Liver (tissue), 9 donors: Measurements from ENCODE around the gene FAM227B. TPM values are rescaled to one million over a fixed set of nuclear protein-coding genes. Genes with fewer than 3 reads are reported as not detected.

Source experiments
- DNase-seq: peaks from one replicate; pipeline ENCODE4 v3.0.0-alpha.2; 2017; ENCODE audit warnings: low spot score
- H3K27ac ChIP-seq, 2 donors: one replicate each; pipeline ENCODE4 v1.7.0; 2013; ENCODE audit warnings: inconsistent platforms in 2 of 2, low read length in 2 of 2, control low read depth in 1 of 2, low read depth in 1 of 2, mild to moderate bottlenecking in 1 of 2
- H3K27me3 ChIP-seq, 4 donors: one replicate each; pipeline versions ENCODE4 v1.6.1 to v1.7.0; 2013; ENCODE audit warnings: low read length in 3 of 4, inconsistent platforms in 1 of 4, mild to moderate bottlenecking in 1 of 4, moderate library complexity in 1 of 4; ENCODE audit not compliant: control insufficient read depth in 4 of 4, insufficient read depth in 4 of 4
- H3K36me3 ChIP-seq, 4 donors: one replicate each; pipeline versions ENCODE4 v1.6.1 to v1.7.0; 2013; ENCODE audit warnings: low read length in 3 of 4, mild to moderate bottlenecking in 3 of 4, low read depth in 1 of 4, moderate library complexity in 1 of 4; ENCODE audit not compliant: control insufficient read depth in 4 of 4, insufficient read depth in 3 of 4
- H3K4me1 ChIP-seq, 4 donors: one replicate each; pipeline versions ENCODE4 v1.6.1 to v1.7.0; 2013; ENCODE audit warnings: low read length in 3 of 4, mild to moderate bottlenecking in 3 of 4, moderate library complexity in 1 of 4; ENCODE audit not compliant: control insufficient read depth in 4 of 4, insufficient read depth in 4 of 4
- H3K4me3 ChIP-seq, 3 donors: one replicate each; pipeline versions ENCODE4 v1.6.1 to v1.7.0; 2013; ENCODE audit warnings: low read length in 3 of 3, control low read depth in 1 of 3, low read depth in 1 of 3, mild to moderate bottlenecking in 1 of 3
- H3K9ac ChIP-seq, 2 donors: one replicate each; pipeline ENCODE4 v1.7.0; 2013; ENCODE audit warnings: low read length in 2 of 2, mild to moderate bottlenecking in 2 of 2, moderate library complexity in 2 of 2, control low read depth in 1 of 2, low read depth in 1 of 2
- H3K9me3 ChIP-seq, 4 donors: one replicate each; pipeline versions ENCODE4 v1.6.1 to v1.7.0; 2013; ENCODE audit warnings: low read length in 3 of 4; ENCODE audit not compliant: control insufficient read depth in 4 of 4
- GABPA ChIP-seq, 2 donors: IDR thresholded peaks in 1 of 2; conservative IDR thresholded peaks in 1 of 2; 2 replicates each; pipeline ENCODE4 v1.6.1; 2016; ENCODE audit warnings: antibody characterized with exemption in 2 of 2, mild to moderate bottlenecking in 1 of 2, moderate library complexity in 1 of 2
- HNF4G ChIP-seq: IDR thresholded peaks from 2 replicates; pipeline ENCODE4 v1.6.1; 2016; ENCODE audit warnings: antibody characterized with exemption
- JUND ChIP-seq, 2 donors: IDR thresholded peaks; 2 replicates each; pipeline ENCODE4 v1.6.1; 2016; ENCODE audit warnings: antibody characterized with exemption in 2 of 2
- MAX ChIP-seq: IDR thresholded peaks from 2 replicates; pipeline ENCODE4 v1.6.1; 2016; ENCODE audit warnings: antibody characterized with exemption
- RAD21 ChIP-seq, 2 donors: IDR thresholded peaks; 2 replicates each; pipeline ENCODE4 v1.6.1; 2016; ENCODE audit warnings: antibody characterized with exemption in 2 of 2, mild to moderate bottlenecking in 2 of 2
- REST ChIP-seq: IDR thresholded peaks from 2 replicates; pipeline ENCODE4 v1.6.1; 2016; ENCODE audit warnings: antibody characterized with exemption, mild to moderate bottlenecking
- SP1 ChIP-seq: IDR thresholded peaks from 2 replicates; pipeline ENCODE4 v1.6.1; 2018; ENCODE audit warnings: antibody characterized with exemption, mild to moderate bottlenecking
- TAF1 ChIP-seq: conservative IDR thresholded peaks from 2 replicates; pipeline ENCODE4 v1.6.1; 2016; ENCODE audit warnings: antibody characterized with exemption, mild to moderate bottlenecking
- YY1 ChIP-seq: IDR thresholded peaks from 2 replicates; pipeline ENCODE4 v1.6.1; 2016; ENCODE audit warnings: antibody characterized with exemption, mild to moderate bottlenecking
- ZBTB33 ChIP-seq: IDR thresholded peaks from 2 replicates; pipeline ENCODE4 v1.6.1; 2016; ENCODE audit warnings: antibody characterized with exemption
- WGBS: extraction: QIAGEN DNeasy Blood & Tissue Kit; methylation state at CpG from one replicate; pipeline ENCODE4 v1.1.7; 2013; 5-methylcytosine and 5-hydroxymethylcytosine counted together
- polyA plus RNA-seq, 2 donors: library from polyadenylated mRNA; stranded (reverse) in 1 of 2; unstranded in 1 of 2; fragments of 200-250 nt in 1 of 2; fragments of >200 nt in 1 of 2; fragmentation: Nextera tagmentation in 1 of 2; extraction: Ambion mirVana in 1 of 2; gene quantifications; one replicate each; pipeline versions ENCODE4 v1.2.1 to v1.2.3, GENCODE V29; 2013 to 2015
- total RNA-seq, 2 donors: library from RNA; depleted of rRNA; stranded (reverse); fragments of >200 nt; gene quantifications; one replicate each; pipeline ENCODE4 v1.2.3, GENCODE V29; 2014
- TF ChIP-seq, protein P1 (sequence below): IDR thresholded peaks from 2 replicates; pipeline ENCODE4 v1.6.1; 2016; ENCODE audit warnings: antibody characterized with exemption
- TF ChIP-seq, protein P2 (sequence below): fragments of 150-350 bp; IDR thresholded peaks from 2 replicates; pipeline ENCODE4 v1.5.1; 2017; ENCODE audit warnings: improper control_type of control experiment, low read depth, low read length; ENCODE audit not compliant: missing input control
- donor health status: healthy.
- donor health status: healthy.
- donor health status: healthy.
- donor health status: healthy.
- donor health status: healthy.

FAM227B gene
- total and polyA plus RNA-seq, 4 donors = 1.3 to 5.1 (median 3.8) TPM

DNA sequence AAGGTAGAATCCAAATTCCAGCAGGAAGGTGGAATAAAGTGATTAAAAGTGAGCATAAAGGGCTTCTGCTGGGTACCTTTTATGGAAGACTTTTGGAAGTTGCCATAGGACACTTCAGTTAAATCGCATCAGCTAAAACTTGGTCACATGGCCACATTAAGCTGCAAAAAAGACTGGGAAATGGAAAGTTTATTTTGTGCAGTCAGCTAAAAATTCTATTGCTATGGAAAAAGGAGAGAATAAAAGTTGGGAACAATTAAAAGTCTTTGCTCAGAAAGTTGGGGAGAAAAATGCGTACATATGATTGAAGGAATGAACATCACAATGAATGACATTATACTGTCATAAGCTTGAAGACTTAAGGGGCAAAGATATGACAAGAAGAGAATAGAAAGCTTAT is 148.3 kb downstream of the FAM227B start:
- peaks cover 0 to 11% (median 2%) of the 10 kb centered on the region in 4 donors for H3K4me1 ChIP-seq
- WGBS = 95% methylated on average over 2 of the region's 2 CpGs

More for the DNA sequence above, 148.3 kb downstream of the FAM227B start:
- H3K4me3 ChIP-seq = no peak overlapping the region
- no peaks in the 10 kb centered on the region for H3K36me3 ChIP-seq
- H3K9me3 ChIP-seq = no peaks in the 10 kb centered on the region
- no peaks in the 10 kb centered on the region for H3K27me3 ChIP-seq
- H3K9ac ChIP-seq = no peak overlapping the region
- TF ChIP-seq GABPA (IDR thresholded peaks at IDR 0.05 in 1 of 2, conservative IDR thresholded peaks at IDR 0.05 in 1 of 2) = no peak
- TF ChIP-seq REST = no peak
- TF ChIP-seq TAF1 = no peak
- no peak for TF ChIP-seq SP1
- TF ChIP-seq, protein P1, sequence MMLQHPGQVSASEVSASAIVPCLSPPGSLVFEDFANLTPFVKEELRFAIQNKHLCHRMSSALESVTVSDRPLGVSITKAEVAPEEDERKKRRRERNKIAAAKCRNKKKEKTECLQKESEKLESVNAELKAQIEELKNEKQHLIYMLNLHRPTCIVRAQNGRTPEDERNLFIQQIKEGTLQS = no peak
- TF ChIP-seq, protein P2, sequence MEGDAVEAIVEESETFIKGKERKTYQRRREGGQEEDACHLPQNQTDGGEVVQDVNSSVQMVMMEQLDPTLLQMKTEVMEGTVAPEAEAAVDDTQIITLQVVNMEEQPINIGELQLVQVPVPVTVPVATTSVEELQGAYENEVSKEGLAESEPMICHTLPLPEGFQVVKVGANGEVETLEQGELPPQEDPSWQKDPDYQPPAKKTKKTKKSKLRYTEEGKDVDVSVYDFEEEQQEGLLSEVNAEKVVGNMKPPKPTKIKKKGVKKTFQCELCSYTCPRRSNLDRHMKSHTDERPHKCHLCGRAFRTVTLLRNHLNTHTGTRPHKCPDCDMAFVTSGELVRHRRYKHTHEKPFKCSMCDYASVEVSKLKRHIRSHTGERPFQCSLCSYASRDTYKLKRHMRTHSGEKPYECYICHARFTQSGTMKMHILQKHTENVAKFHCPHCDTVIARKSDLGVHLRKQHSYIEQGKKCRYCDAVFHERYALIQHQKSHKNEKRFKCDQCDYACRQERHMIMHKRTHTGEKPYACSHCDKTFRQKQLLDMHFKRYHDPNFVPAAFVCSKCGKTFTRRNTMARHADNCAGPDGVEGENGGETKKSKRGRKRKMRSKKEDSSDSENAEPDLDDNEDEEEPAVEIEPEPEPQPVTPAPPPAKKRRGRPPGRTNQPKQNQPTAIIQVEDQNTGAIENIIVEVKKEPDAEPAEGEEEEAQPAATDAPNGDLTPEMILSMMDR = no peak
- no peak for TF ChIP-seq YY1
- TF ChIP-seq RAD21 (IDR thresholded peaks at IDR 0.05) = no peak
- TF ChIP-seq HNF4G = no peak
- no peak for TF ChIP-seq MAX
- no peak for TF ChIP-seq JUND (IDR thresholded peaks at IDR 0.05)
- no peak for TF ChIP-seq ZBTB33
- H3K27ac ChIP-seq = no peak overlapping the region
- no peak for DNase-seq
